Glomerular endothelial cell (primary cell): ENCODE results near the gene FHIT. TPM values are rescaled to one million over a fixed set of nuclear protein-coding genes. Genes with fewer than 3 reads are reported as not detected.

Source experiments
- DNase-seq: peaks from one replicate; pipeline ENCODE4 v3.0.0-alpha.2; 2011; ENCODE audit warnings: low read depth, low spot score; ENCODE audit errors: extremely low read depth
- total RNA-seq: library from RNA; depleted of rRNA; stranded (reverse); fragments of >200 nt; gene quantifications from 2 replicates; pipeline ENCODE4 v1.2.3, GENCODE V29; 2015

The FHIT gene
- total RNA-seq, 1 donor from 2014 or later: 8.1 TPM

DNA sequence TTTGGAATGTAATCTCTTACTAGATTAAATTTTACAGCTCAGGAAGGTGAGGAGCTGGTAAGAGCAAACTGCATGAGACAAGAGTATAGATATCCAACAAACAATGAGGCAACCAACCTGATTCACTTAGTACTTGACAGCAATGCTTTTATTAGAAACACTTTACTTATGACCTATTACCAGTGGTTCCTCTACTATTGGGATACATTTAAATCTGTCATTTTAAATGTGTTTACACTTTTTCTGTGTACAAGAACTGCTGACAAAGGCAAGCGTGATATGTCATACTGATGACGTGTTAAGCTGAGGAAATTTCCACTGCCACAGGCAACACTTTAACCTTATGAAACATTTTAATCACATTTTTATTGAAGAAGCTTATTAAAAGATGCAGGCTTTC, 1043.3 kb downstream of the FHIT start:
- DNase-seq: no peak

DNA sequence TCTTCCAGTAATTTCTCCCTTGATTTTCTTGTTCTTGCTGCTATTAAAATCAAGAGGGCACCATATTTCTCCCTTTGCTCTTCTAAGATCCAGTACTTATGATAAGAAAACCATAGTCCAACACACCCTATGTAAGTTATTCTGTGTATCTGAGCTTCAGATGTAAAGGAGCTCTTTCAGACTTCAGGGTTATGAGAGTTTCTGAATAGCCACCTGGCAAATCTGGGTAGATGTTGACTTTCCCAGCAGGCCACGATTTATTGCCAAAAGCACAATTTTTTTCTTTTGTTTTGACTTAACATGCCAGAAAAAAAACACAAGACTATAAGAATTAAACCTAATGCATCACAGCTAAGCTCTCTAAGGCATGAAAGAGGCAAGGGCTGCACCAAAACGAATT, 1045.0 kb downstream of the FHIT start:
- DNase-seq: no peak

DNA sequence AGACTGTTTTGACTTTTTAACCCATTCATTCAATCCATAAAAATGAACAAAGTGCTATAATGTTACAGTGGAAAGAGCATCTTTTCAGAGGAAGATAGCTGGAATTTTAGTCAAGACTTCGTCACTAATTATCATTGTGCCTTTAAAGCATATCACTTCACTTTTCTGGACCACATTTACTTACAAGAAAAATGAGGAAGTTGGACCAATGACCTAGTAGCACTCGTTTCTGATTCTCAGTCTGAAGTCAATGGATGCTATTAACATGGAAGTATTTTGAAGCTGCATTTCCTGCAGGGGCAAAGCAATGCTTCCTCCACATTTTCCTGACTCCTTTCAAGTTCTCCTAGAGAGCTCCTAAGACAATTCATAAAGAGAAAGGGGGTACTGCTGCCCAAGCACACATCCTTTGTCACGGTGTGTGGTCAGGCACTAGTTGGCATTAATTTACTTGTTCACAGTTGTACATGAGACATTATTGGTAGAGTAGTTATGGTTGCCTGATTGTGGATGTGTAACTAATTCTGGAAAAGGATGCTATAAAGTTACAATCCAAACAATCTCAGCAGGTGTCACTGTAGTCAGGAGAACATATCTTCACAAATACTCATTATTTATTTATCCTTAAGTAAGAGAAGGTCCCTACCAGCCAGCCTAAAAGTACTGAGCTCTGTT, 1049.1 kb downstream of the FHIT start:
- DNase-seq: no peak

DNA sequence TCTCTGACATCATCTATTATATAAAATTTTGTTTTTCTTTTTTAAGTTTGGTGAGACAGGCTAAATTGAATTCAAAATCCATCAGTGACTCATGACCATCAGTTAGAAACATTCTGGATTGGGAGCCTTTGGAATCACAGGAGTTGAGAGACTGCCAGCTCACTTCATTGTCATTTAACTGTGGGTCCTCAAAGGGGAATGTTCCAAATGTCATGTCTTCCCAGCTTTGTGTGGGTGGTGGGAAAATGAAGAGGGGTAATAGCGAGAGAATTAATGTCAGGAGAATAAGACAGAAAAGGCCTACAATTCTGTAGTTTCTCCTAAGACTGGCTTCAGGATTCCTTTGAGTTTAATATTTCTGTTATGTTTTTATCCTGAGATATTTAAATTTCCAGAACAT, 1051.9 kb downstream of the FHIT start:
- no peak for DNase-seq

DNA sequence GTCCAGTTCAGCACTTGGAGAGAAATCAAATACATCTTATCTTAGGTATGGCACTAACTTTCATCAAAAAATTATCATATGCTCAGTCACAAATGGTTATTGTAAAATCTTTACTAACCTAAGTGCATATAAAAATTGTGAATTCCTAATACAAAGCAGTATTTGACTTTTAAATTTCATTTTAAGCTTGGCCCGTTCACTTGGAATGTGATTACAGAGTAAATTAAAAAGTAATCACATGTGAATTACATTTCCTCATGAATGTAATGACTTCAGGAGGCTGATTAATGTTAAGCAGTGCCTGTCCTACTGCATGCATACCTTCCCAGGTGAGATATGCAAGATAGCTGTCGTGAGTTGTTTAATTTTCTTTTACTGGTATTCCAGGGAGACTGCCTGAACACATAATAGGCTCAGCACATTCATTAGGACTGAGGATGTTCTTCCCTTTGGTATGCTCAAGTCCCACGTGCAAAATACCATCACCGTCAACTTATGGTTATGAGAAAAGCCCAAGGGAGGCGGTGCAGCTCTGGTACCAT, 1053.0 kb downstream of the FHIT start:
- no peak for DNase-seq

DNA sequence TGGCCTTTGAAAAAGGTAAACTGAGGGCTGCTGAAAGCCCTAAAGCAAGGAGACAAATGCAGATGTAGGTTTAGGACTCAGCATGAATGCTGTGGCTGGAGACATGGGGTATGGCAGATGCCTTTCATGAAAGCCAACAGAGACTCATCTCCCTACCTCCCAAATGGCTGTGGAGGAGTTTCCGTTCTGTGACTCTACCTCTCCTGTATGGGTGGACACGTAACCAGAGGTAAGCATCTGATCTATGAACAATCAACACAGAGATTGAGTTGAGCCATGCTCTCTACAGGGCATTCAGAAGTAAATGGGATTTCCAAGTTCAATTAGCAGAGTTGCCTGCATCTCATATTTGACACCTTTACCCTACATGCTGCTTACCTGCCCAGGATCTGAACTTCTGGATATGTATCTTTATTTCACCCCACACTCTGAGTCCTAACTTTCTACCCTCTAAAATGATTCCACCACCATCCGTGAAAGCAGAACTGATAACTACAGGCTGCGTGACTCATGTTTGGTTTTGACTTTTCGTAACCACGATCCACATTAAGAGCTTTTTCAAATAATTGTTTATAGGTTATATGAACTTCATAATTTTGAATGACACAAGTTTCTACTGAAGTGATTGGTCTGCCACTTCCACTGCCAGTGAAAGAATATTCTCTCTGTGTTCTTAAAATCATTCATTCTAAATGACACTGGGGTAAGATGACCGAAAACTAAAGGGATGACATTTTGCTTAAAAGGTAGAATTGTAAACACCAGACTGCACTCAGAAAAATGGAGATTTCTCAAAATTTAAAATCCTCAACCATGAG, 1058.7 kb downstream of the FHIT start:
- no peak for DNase-seq

DNA sequence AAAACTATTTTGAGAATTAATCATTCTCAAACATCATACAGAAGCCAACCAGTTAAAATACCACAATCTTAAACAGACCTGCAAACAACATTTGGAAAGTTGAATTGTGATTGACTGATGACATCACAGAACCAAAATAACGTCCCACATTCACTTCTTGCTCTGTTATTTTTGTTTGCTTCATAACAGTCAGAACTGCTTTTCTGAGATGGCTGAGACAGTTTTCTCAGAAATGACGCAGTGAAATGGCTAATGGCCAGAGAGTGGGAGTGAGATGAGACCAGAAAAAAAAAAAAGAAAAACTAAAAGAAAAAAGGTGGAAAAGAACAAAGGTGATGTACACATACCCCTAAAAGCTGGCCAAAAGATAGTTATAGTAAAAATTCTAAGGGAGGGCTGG, 1061.2 kb downstream of the FHIT start:
- no peak for DNase-seq

DNA sequence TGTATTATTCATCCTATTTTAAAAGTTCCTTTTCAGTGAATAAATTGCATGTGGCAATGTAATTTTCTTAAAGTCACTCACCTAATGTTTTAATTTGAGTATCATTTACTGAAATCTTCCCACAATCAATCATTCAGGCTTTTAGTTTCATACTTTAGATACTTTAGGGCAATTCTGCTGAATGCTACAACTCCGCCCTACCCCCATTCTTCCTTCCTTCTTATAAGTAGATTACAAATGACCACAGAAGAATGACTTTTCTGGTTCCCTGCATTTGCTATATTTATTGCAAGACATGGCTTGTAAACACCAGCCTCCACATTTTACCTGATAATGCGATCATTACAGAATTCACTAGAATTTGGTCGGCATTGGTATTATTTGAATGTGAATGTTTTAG, 1061.9 kb downstream of the FHIT start:
- no peak for DNase-seq

DNA sequence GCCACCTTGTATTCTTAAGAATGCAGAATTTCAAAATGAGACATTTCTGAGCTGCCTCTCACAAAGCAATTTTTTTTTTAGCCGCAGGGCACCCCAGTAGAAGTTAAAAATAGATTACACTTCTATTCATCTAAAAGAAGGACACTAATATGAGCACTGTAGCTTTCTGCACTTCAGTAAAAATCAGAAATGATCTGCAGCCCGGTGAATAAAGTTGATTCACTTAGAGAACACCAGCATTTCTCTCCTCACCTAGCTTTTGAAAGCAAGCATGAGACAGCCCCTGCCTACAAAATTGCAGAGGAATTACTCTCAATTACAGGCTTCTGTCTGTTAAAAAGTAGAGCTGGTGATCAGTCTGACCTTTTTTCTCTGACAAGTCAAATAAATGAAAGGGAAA, 1062.4 kb downstream of the FHIT start:
- no peak for DNase-seq

DNA sequence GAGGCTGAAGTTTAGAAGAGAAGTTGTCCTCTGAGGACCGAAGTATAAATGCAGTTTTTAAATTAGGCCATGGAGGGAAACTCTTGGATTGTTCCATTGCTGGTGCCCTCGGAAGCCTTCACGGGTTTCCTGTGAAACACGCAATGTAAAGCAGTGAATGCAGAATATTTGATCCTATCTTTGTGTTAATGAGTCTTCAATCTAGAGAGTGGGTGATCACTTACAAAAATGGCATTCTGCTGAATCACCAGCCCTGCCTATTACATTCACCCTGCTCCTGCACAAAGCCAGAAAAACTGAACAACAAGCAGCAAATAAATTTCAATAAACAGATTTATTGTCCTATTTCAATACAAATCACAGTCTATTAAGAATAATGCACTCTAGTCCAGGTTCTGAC, 1063.9 kb downstream of the FHIT start:
- DNase-seq: no peak

DNA sequence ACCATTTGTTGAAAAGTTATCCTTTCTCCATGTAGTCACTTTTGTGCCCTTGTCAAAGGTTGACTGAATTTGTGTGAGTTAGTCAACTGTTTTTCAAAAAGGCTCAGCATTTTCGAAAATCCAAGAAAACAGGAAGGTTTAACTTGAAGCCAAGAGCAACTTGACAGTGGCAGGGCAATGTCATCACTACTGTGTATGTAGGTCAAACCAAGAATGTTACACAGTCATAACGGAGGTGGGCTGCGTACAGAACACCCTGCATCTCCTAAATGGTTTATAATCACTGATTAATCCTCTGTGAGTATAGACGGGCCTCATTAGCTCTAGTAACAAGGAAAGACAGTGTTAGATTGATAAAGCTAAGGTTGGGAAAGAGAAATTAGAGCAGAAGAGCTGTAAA, 1064.9 kb downstream of the FHIT start:
- no peak for DNase-seq

DNA sequence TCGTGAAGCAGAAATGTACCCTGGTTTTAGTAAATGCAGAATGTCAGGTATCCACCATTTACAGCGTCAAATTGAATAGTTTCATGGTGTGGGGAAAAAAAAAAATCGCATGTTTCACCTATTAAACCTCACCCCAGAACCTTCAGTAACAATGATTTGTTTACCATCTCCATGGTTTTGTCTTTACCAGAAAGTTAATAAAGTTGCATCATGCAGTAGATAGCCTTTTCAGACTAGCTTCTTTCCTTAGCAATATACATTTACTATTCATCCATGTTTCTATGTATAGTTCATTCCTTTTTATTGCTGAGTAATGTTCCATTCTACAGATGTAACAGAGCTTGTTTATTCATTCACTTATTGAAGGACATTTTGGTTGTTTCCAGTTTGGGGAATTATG, 1066.1 kb downstream of the FHIT start:
- DNase-seq: no peak

DNA sequence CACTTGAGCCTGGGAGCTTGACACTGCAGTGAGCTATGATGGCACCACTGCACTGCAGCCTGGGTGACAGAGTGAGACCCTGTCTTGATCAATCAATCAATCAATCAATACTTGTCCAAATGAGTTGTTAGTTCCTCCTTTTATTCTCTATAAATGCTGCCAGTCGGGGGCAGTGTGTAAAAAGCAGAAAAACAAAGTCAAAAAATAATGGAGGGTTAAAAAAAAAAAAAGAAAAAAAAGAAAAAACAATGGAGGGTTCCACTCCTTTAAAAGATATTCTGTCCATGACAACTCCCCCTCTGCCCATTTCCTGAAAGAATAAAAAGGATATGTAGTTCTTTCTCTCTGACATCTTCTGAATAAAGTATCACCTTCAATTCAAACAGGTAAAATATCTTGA, 1068.6 kb downstream of the FHIT start:
- DNase-seq: no peak

DNA sequence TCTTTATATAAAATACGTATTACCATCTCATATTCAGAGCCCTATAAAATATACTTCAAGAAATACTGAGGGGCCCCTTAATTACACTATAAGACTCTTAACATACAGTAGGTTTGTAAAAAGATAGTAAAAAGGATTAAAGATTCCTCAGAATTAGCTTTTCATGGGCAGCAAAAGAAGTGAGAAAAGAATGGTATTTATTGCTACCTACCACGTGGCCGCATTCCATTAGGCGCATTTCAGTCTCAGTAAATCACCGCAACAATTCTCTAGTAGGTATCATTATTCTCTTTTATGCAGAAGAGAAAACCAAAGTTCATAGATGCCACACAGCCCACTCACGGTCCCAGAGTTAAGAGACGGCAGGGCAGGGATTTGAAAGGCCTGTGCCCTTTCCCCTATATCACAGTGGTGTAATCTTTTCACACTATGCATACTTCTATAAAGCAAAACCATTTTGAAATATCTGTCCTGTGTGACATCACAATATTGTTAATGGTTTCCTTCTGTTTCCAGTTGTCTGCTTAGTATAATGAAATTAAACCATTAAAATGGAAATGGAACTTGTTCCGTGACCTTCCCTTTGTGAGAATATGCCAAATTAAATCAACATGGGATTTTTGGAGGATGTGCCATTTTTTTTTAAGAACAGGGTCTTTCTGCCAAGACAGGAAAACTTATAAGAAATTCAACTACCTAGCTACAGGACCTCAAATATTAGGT, 1072.2 kb downstream of the FHIT start:
- no peak for DNase-seq

DNA sequence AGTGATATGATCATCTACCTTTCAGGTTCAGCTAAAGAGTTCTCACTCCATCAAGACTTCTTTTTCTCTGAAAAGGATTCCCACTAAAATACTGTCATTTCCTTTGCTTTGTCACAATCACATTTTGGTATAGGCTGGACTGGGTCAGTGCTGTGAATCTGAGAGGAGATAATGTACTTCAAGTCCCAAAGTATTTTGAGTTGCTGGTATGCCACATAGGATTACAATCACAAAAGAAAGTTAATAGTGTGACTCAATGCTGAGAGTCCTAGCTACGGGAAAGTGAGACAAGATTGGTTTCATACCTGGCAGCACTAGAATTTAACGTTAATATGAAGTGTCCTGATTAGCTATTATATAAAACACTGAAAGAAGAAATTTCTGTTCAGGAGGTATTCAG, 1073.5 kb downstream of the FHIT start:
- no peak for DNase-seq

DNA sequence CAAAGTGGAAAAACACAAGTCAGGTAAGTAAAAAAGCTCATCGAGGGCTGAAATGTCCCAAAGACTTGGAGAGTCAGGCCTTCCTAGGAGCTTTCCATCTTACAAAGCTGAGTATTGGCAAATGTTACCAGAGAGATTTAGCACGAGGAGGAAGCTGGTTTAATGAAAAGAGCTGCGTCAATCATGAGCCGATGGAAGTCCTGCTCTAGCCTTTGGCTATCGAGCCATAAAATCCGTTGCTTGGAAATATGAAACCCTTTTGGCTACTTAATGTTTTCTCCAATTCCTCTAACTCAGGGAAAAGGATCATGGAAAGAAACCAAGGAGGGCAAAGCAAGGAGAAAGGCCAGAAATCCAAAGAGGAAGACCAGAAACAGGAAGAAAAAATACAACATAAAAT, 1074.6 kb downstream of the FHIT start:
- no peak for DNase-seq

DNA sequence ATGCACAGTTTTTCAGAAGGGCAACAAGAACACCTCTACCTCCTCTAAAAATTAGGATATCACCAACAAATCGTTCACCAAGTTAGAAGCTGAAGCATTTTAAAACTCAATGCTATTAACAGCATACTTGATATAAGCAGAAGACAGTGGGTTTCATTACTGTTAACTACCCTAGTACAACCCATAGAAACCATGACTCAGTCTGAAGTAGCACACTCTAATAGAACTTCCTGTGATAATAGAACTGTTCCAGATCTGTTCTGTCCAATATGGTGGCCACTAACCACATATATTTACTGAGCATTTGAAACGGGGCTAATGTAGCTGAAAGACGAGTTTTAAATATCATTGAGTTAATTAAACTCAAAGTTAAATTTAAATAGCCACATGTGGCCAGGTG, 1075.6 kb downstream of the FHIT start:
- no peak for DNase-seq

DNA sequence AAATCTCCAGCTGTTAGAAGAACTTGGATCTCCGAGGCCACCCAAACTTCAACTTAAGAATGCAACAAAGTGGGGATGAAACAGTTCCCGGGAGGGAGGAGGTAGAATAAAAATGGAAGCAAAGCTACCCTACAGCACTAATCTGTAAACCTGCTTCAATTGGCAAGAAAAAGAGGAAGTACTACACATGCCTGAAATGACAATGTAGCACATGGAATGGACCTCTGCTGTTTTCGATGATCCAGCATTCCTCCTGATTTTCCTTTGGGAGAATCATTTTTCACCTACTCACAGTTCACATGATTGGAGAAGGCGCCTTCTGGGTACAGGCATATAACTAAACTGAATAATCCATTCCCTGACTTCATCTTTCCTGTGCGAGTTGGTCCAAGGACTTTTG, 1081.5 kb downstream of the FHIT start:
- no peak for DNase-seq

DNA sequence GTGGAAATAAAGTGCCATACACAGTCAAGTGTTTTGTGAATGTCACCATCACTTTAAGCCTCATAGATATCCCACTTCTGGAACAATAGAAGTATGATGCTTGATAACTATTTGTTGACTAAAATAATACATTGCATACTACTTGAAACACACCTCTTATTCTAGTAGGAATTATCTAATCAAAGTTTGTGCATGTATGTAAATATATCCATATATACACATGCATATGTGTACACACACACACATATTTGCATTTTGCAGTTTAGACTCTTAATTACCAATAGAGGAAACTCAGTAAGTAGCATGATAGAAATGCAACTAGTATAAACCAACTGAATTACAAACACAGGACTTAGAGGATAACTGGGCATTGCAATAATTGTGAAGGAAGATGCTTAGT, 1084.1 kb downstream of the FHIT start:
- DNase-seq: no peak

DNA sequence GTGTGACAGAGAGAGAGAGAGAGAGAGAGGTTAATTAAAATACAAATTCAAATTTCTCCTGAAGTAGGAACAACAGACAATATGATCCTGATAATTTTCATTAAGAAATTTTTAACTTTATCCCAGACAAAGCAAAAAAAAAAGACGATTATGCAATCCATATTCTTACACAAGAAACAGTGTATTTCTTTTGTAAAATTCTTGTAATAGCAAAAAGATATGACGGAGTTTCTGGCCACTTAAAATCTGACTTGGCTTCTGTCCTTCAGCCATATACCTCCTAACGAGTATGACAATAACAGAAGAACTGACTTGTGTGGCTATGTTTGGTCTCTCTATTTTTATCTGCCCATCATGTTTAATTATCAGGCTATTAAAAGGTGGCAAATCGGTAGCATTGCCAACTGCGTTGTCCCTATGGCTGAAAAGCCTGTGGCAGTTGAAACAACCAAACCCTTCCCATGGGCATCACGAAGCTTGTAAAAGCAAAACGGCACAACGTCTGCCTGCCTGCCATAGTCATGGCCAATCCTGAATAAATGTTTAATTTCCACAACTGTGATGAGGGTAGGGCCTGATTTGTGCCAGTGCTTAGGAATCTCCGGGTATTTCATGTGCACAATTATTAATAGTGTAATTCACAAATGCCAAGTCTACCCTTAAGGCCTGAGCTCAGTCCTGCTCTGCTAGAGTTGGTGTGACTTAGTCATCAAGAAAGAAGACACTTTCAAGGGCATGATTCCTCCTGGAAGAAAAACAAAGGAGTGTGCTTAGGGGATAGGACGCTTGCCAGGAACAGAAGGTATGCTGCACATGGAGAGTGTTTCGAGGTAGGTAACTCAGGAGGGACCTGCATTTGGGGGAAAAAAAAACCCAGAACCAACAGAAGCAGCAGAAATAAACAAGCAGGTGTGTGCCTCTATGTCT, 1090.2 kb downstream of the FHIT start:
- no peak for DNase-seq
